ENCODE data around the gene EGFL8.

GRCh38 chr6:32151181-32151862 is 13.1 kb upstream of the EGFL8 start:
- TF ChIP-seq CTCF (IDR thresholded peaks at IDR 0.05) (no peak), POLR2A (IDR thresholded peaks at IDR 0.05) (no peak)

Data from tibial nerve (tissue), 3 donors.